Keratinocyte (primary cell): ENCODE measurements around the gene MOG. TPM values are rescaled to one million over a fixed set of nuclear protein-coding genes. Genes with fewer than 3 reads are reported as not detected.

ENCODE experiments used
- DNase-seq: peaks from one replicate; pipeline ENCODE4 v3.0.0-alpha.2; 2011; ENCODE audit warnings: low read depth, missing footprints, low spot score
- FAIRE-seq: peaks from 2 replicates; lab custom pipeline; 2011; peaks lifted over from hg19 to GRCh38; lab: Jason Lieb, UNC
- H2AFZ ChIP-seq: 2 replicates; pipeline ENCODE4 v1.6.0; 2012; ENCODE audit warnings: low read length, control low read depth, inconsistent platforms; ENCODE audit not compliant: control insufficient read depth
- H3K27ac ChIP-seq: 2 replicates; pipeline ENCODE4 v1.5.1; 2011; ENCODE audit warnings: low read length; ENCODE audit not compliant: control insufficient read depth, insufficient read depth
- H3K27me3 ChIP-seq: 3 replicates; pipeline ENCODE4 v1.6.0; 2011; ENCODE audit warnings: low read length; ENCODE audit not compliant: control insufficient read depth, insufficient read depth; ENCODE audit errors: extremely low read depth
- H3K36me3 ChIP-seq, 2 experiments: 2 replicates in 1 of 2; 3 replicates in 1 of 2; pipeline ENCODE4 v1.5.1; 2011; ENCODE audit warnings: low read length in 2 of 2, mild to moderate bottlenecking in 1 of 2; ENCODE audit not compliant: control insufficient read depth in 2 of 2, insufficient read depth in 2 of 2; ENCODE audit errors: extremely low read depth in 1 of 2
- H3K4me1 ChIP-seq: 3 replicates; pipeline ENCODE4 v1.5.1; 2011; ENCODE audit warnings: low read length; ENCODE audit not compliant: control insufficient read depth, insufficient read depth; ENCODE audit errors: extremely low read depth
- H3K4me2 ChIP-seq: 3 replicates; pipeline ENCODE4 v1.6.0; 2011; ENCODE audit warnings: low read depth, low read length; ENCODE audit not compliant: control insufficient read depth, insufficient read depth; ENCODE audit errors: extremely low read depth
- H3K4me3 ChIP-seq, 3 experiments: fragments of 200-600 bp in 1 of 3; sonication (generic) in 1 of 3; 2 replicates in 2 of 3; 3 replicates in 1 of 3; pipeline ENCODE4 v1.5.1; 2011 to 2016; ENCODE audit warnings: low read length in 3 of 3, mild to moderate bottlenecking in 3 of 3, control low read depth in 2 of 3, inconsistent platforms in 1 of 3, low read depth in 1 of 3, mixed read lengths in 1 of 3, mixed run types in 1 of 3, moderate library complexity in 1 of 3; ENCODE audit not compliant: control insufficient read depth in 2 of 3, insufficient read depth in 2 of 3; ENCODE audit errors: extremely low read depth in 1 of 3
- H3K79me2 ChIP-seq: 2 replicates; pipeline ENCODE4 v1.6.0; 2012; ENCODE audit warnings: low read length; ENCODE audit not compliant: control insufficient read depth, insufficient read depth
- H3K9ac ChIP-seq: 3 replicates; pipeline ENCODE4 v1.6.0; 2011; ENCODE audit warnings: low read length; ENCODE audit not compliant: control insufficient read depth, insufficient read depth; ENCODE audit errors: extremely low read depth
- H3K9me1 ChIP-seq: 3 replicates; pipeline ENCODE4 v1.6.0; 2011; ENCODE audit warnings: low read length; ENCODE audit not compliant: control insufficient read depth, insufficient read depth; ENCODE audit errors: extremely low read depth
- H3K9me3 ChIP-seq: 2 replicates; pipeline ENCODE4 v1.5.1; 2012; ENCODE audit warnings: low read depth, low read length; ENCODE audit not compliant: control insufficient read depth
- H4K20me1 ChIP-seq: 3 replicates; pipeline ENCODE4 v1.6.0; 2011; ENCODE audit warnings: low read length; ENCODE audit not compliant: control insufficient read depth, insufficient read depth; ENCODE audit errors: extremely low read depth
- CTCF ChIP-seq, 3 experiments: IDR thresholded peaks in 1 of 3; conservative IDR thresholded peaks in 1 of 3; optimal IDR thresholded peaks in 1 of 3; 2 replicates in 2 of 3; 3 replicates in 1 of 3; pipeline versions ENCODE3 to v1.5.1; 2011; ENCODE audit warnings: low read length in 3 of 3, mild to moderate bottlenecking in 3 of 3, moderate library complexity in 2 of 3, control low read depth in 1 of 3, inconsistent platforms in 1 of 3; ENCODE audit not compliant: insufficient read depth in 2 of 3; ENCODE audit errors: extremely low read depth in 1 of 3
- EZH2 ChIP-seq: IDR thresholded peaks from one replicate; pipeline ENCODE4 v1.6.1; 2012; ENCODE audit warnings: inconsistent platforms, mild to moderate bottlenecking, low read length, moderate library complexity
- dilution Hi-C: fragments of 300-500 bp; cut with MboI; formaldehyde crosslinking; loops from one replicate; pipeline ENCODE4 v1.7.0; 2020; ENCODE audit warnings: low sequenced_read_pairs; ENCODE audit not compliant: extremely low pct_ligation_motif_present
- polyA plus RNA-seq, 5 experiments: library from polyadenylated mRNA; depleted of rRNA in 3 of 5; stranded (reverse) in 3 of 5; stranded (forward) in 1 of 5; unstranded in 1 of 5; fragments of >200 nt; gene quantifications; 1 replicate in 1 of 5; 2 replicates in 3 of 5; 3 replicates in 1 of 5; pipeline versions ENCODE4 v1.2.1 to v1.2.3, GENCODE V29; 2011 to 2012; ENCODE audit warnings: missing spikeins in 2 of 5, low read depth in 1 of 5, low replicate concordance in 1 of 5

Gene MOG
- polyA plus RNA-seq, 1 donor (not counting 4 experiments of a cell fraction or from before 2014, with no cell fraction given) = not detected

- FAIRE-seq = no peak
- H3K9me1 ChIP-seq = no peaks in the 10 kb centered on the region
- no peak overlapping the region for H3K9ac ChIP-seq
- no peak for DNase-seq
- dilution Hi-C loops = no loop called here
- no peaks in the 10 kb centered on the region for H4K20me1 ChIP-seq
- H2AFZ ChIP-seq = no peak overlapping the region
- H3K79me2 ChIP-seq = no peaks in the 10 kb centered on the region
- no peak overlapping the region for H3K4me2 ChIP-seq
- H3K36me3 ChIP-seq = no peaks in the 10 kb centered on the region
- H3K4me1 ChIP-seq = no peaks in the 10 kb centered on the region
- H3K9me3 ChIP-seq = no peaks in the 10 kb centered on the region
- no peak overlapping the region for H3K4me3 ChIP-seq
- peaks cover 21% of the 10 kb centered on the region for H3K27me3 ChIP-seq
- TF ChIP-seq EZH2 = no peak
- no peak for TF ChIP-seq CTCF (optimal IDR thresholded peaks at IDR 0.05 in 1 of 3, IDR thresholded peaks at IDR 0.05 in 1 of 3, conservative IDR thresholded peaks at IDR 0.05 in 1 of 3; ENCODE audit: extremely low read depth in 1 of 3, insufficient read depth in 2 of 3, low read length in 3 of 3)
- H3K27ac ChIP-seq = no peak overlapping the region
These were observed 52.3 kb downstream of the MOG start for GRCh38 chr6:29709188-29709587.

- H3K4me1 ChIP-seq = no peaks in the 10 kb centered on the region
- DNase-seq (no peak), FAIRE-seq (no peak)
- no peaks in the 10 kb centered on the region for H3K36me3 ChIP-seq
- H3K4me2 ChIP-seq = no peak overlapping the region
- no peaks in the 10 kb centered on the region for H3K9me1 ChIP-seq
- H3K4me3 ChIP-seq = no peak overlapping the region
- TF ChIP-seq CTCF (optimal IDR thresholded peaks at IDR 0.05 in 1 of 3, IDR thresholded peaks at IDR 0.05 in 1 of 3, conservative IDR thresholded peaks at IDR 0.05 in 1 of 3; ENCODE audit: extremely low read depth in 1 of 3, insufficient read depth in 2 of 3, low read length in 3 of 3) (no peak), EZH2 (no peak)
- H3K27me3 ChIP-seq = peaks cover 24% of the 10 kb centered on the region
- no peaks in the 10 kb centered on the region for H4K20me1 ChIP-seq
- dilution Hi-C loops = no loop called here
- H3K27ac ChIP-seq = no peak overlapping the region
- no peaks in the 10 kb centered on the region for H3K79me2 ChIP-seq
- no peak overlapping the region for H2AFZ ChIP-seq
- H3K9me3 ChIP-seq = no peaks in the 10 kb centered on the region
- no peak overlapping the region for H3K9ac ChIP-seq
These were observed 53.5 kb downstream of the MOG start for GRCh38 chr6:29710281-29710941.
